ENCODE results near the gene LILRB2.

LILRB2 gene

GRCh38 chr19:54299515-54299914 is 18.6 kb upstream of the LILRB2 start:
- H3K4me3 ChIP-seq (IDR thresholded peaks at IDR 0.05; ENCODE audit: insufficient read depth, low read depth, low read length), result no peak overlapping the region
- no peaks in the 10 kb centered on the region for H3K79me2 ChIP-seq (ENCODE audit: insufficient read depth, low read depth)
- no peaks in the 10 kb centered on the region for H3K4me1 ChIP-seq (ENCODE audit: low read depth, poor library complexity, severe bottlenecking)
- H3K27ac ChIP-seq, result no peak overlapping the region
- H2AFZ ChIP-seq (ENCODE audit: low read depth), result no peak overlapping the region
- no peak overlapping the region for H3K4me2 ChIP-seq
- no peak overlapping the region for H3K9ac ChIP-seq
- peaks cover 35% of the 10 kb centered on the region; the same call in 1 of the 2 replicates for H3K27me3 ChIP-seq (ENCODE audit: insufficient read depth, low read depth)
- no peaks in the 10 kb centered on the region for H4K20me1 ChIP-seq (ENCODE audit: insufficient read depth)
- no peaks in the 10 kb centered on the region for H3K36me3 ChIP-seq (ENCODE audit: insufficient read depth)
- no peak for TF ChIP-seq CTCF (conservative IDR thresholded peaks at IDR 0.05; ENCODE audit: low read depth, low read length)

- Histone ChIP-seq H3K4me3 (IDR thresholded peaks at IDR 0.05; ENCODE audit: insufficient read depth, low read depth, low read length) (no peak overlapping the region), H3K79me2 (ENCODE audit: insufficient read depth, low read depth) (no peaks in the 10 kb centered on the region), H3K36me3 (ENCODE audit: insufficient read depth) (no peaks in the 10 kb centered on the region), H3K27me3 (ENCODE audit: insufficient read depth, low read depth) (peaks cover 35% of the 10 kb centered on the region; the same call in 1 of the 2 replicates), H4K20me1 (ENCODE audit: insufficient read depth) (no peaks in the 10 kb centered on the region), H2AFZ (ENCODE audit: low read depth) (no peak overlapping the region), H3K9ac (no peak overlapping the region), H3K4me2 (no peak overlapping the region), H3K4me1 (ENCODE audit: low read depth, poor library complexity, severe bottlenecking) (no peaks in the 10 kb centered on the region), H3K27ac (no peak overlapping the region)
- TF ChIP-seq CTCF (conservative IDR thresholded peaks at IDR 0.05; ENCODE audit: low read depth, low read length), result no peak
Observed at GRCh38 chr19:54299126-54299498, 18.2 kb upstream of the LILRB2 start.

GRCh38 chr19:54298357-54299125 is 17.6 kb upstream of the LILRB2 start:
- no peak overlapping the region for H2AFZ ChIP-seq (ENCODE audit: low read depth)
- no peaks in the 10 kb centered on the region for H3K4me1 ChIP-seq (ENCODE audit: low read depth, poor library complexity, severe bottlenecking)
- no peak overlapping the region for H3K27ac ChIP-seq
- no peak for TF ChIP-seq CTCF (conservative IDR thresholded peaks at IDR 0.05; ENCODE audit: low read depth, low read length)
- H4K20me1 ChIP-seq (ENCODE audit: insufficient read depth), result no peaks in the 10 kb centered on the region
- H3K27me3 ChIP-seq (ENCODE audit: insufficient read depth, low read depth), result peaks cover 37% of the 10 kb centered on the region; the same call in 1 of the 2 replicates
- no peaks in the 10 kb centered on the region for H3K36me3 ChIP-seq (ENCODE audit: insufficient read depth)
- no peak overlapping the region for H3K9ac ChIP-seq
- no peak overlapping the region for H3K4me3 ChIP-seq (IDR thresholded peaks at IDR 0.05; ENCODE audit: insufficient read depth, low read depth, low read length)
- no peaks in the 10 kb centered on the region for H3K79me2 ChIP-seq (ENCODE audit: insufficient read depth, low read depth)
- no peak overlapping the region for H3K4me2 ChIP-seq

GRCh38 chr19:54297759-54298305 is 16.9 kb upstream of the LILRB2 start:
- H3K4me1 ChIP-seq (ENCODE audit: low read depth, poor library complexity, severe bottlenecking), result no peaks in the 10 kb centered on the region
- H3K9ac ChIP-seq, result no peak overlapping the region
- no peak overlapping the region for H3K4me2 ChIP-seq
- H3K27ac ChIP-seq, result no peak overlapping the region
- H2AFZ ChIP-seq (ENCODE audit: low read depth), result no peak overlapping the region
- no peaks in the 10 kb centered on the region for H3K36me3 ChIP-seq (ENCODE audit: insufficient read depth)
- H4K20me1 ChIP-seq (ENCODE audit: insufficient read depth), result no peaks in the 10 kb centered on the region
- peaks cover 41% of the 10 kb centered on the region; the same call in 1 of the 2 replicates for H3K27me3 ChIP-seq (ENCODE audit: insufficient read depth, low read depth)
- no peaks in the 10 kb centered on the region for H3K79me2 ChIP-seq (ENCODE audit: insufficient read depth, low read depth)
- no peak overlapping the region for H3K4me3 ChIP-seq (IDR thresholded peaks at IDR 0.05; ENCODE audit: insufficient read depth, low read depth, low read length)
- no peak for TF ChIP-seq CTCF (conservative IDR thresholded peaks at IDR 0.05; ENCODE audit: low read depth, low read length)
